GM23338 (cell line): ENCODE results near the gene AVP. TPM values are rescaled to one million over a fixed set of nuclear protein-coding genes. Genes with fewer than 3 reads are reported as not detected.

Source experiments
- ATAC-seq: fragments of 200-7000 bp; cut with Tn5 transposase; 3 replicates; pipeline ENCODE4 v1.9.1; 2020
- DNase-seq: peaks from one replicate; pipeline ENCODE4 v3.0.0-alpha.2; 2015; ENCODE audit warnings: low spot score
- H2AFZ ChIP-seq: fragments of 200-600 bp; sonication (generic); 2 replicates; pipeline ENCODE4 v1.8.0; 2016; ENCODE audit warnings: antibody characterized with exemption, mild to moderate bottlenecking, moderate library complexity
- H3F3A ChIP-seq: fragments of 200-600 bp; sonication (generic); replicated peaks from 2 replicates; pipeline ENCODE4 v1.8.0; 2017; ENCODE audit warnings: antibody characterized with exemption, mixed run types, low read depth
- H3K27ac ChIP-seq: fragments of 200-600 bp; sonication (generic); 2 replicates; pipeline ENCODE4 v1.6.1; 2016; ENCODE audit warnings: low read depth
- H3K27me3 ChIP-seq: fragments of 200-600 bp; sonication (generic); 2 replicates; pipeline ENCODE4 v1.8.0; 2016; ENCODE audit warnings: mild to moderate bottlenecking, mixed run types, moderate library complexity; ENCODE audit not compliant: insufficient read depth
- H3K36me3 ChIP-seq: fragments of 200-600 bp; sonication (generic); 2 replicates; pipeline ENCODE4 v1.8.0; 2016; ENCODE audit warnings: mild to moderate bottlenecking; ENCODE audit not compliant: insufficient read depth
- H3K4me1 ChIP-seq: fragments of 200-600 bp; sonication (generic); 2 replicates; pipeline ENCODE4 v1.8.0; 2016; ENCODE audit warnings: mild to moderate bottlenecking, moderate library complexity; ENCODE audit not compliant: insufficient read depth
- H3K4me2 ChIP-seq: fragments of 200-600 bp; sonication (generic); 2 replicates; pipeline ENCODE4 v1.7.1; 2017; ENCODE audit warnings: mixed run types
- H3K4me3 ChIP-seq: fragments of 200-600 bp; sonication (generic); 2 replicates; pipeline ENCODE4 v1.6.1; 2016; ENCODE audit warnings: mixed run types
- H3K79me2 ChIP-seq: fragments of 200-600 bp; sonication (generic); replicated peaks from 2 replicates; pipeline ENCODE4 v1.8.0; 2017; ENCODE audit warnings: mild to moderate bottlenecking; ENCODE audit not compliant: insufficient read depth
- H3K9me2 ChIP-seq: fragments of 200-600 bp; sonication (generic); 2 replicates; pipeline ENCODE4 v1.8.0; 2017; ENCODE audit not compliant: insufficient read depth
- H4K20me1 ChIP-seq: fragments of 200-600 bp; sonication (generic); replicated peaks from 2 replicates; pipeline ENCODE4 v1.8.0; 2017; ENCODE audit warnings: mild to moderate bottlenecking; ENCODE audit not compliant: insufficient read depth
- H3K27ac Mint-ChIP-seq: 2 replicates; pipeline ENCODE4 v1.8.0; 2020; ENCODE audit warnings: inconsistent platforms, mild to moderate bottlenecking, moderate library complexity, mixed read lengths
- H3K27me3 Mint-ChIP-seq: 3 replicates; pipeline ENCODE4 v1.8.0; 2022; ENCODE audit warnings: low read depth, mild to moderate bottlenecking, moderate library complexity, mixed read lengths, inconsistent platforms; ENCODE audit not compliant: insufficient read depth, poor library complexity
- H3K36me3 Mint-ChIP-seq: 3 replicates; pipeline ENCODE4 v1.8.0; 2021; ENCODE audit warnings: low read depth, mild to moderate bottlenecking, inconsistent platforms, moderate library complexity, mixed read lengths
- H3K4me1 Mint-ChIP-seq: 3 replicates; pipeline ENCODE4 v1.8.0; 2020; ENCODE audit warnings: mild to moderate bottlenecking, inconsistent platforms, mixed read lengths
- H3K4me3 Mint-ChIP-seq: 3 replicates; pipeline ENCODE4 v1.8.0; 2021; ENCODE audit warnings: moderate library complexity, mild to moderate bottlenecking, inconsistent platforms, mixed read lengths
- H3K9me3 Mint-ChIP-seq: 3 replicates; pipeline ENCODE4 v1.8.0; 2020; ENCODE audit warnings: moderate library complexity, mild to moderate bottlenecking, inconsistent platforms, mixed read lengths
- EZH2phosphoT487 ChIP-seq: fragments of 200-600 bp; sonication (generic); IDR thresholded peaks from one replicate; pipeline ENCODE4 v1.8.1; 2018; ENCODE audit warnings: antibody characterized with exemption; ENCODE audit not compliant: unreplicated experiment
- polyA plus RNA-seq: library from polyadenylated mRNA; unstranded; fragments of >200 nt; fragmentation: Nextera tagmentation; extraction: Ambion mirVana; gene quantifications from 2 replicates; pipeline ENCODE4 v1.2.1, GENCODE V29; 2016
- total RNA-seq: library from RNA; depleted of rRNA; stranded (reverse); fragments of >200 nt; shearing (Covaris generic); gene quantifications from 2 replicates; pipeline ENCODE4 v1.2.3, GENCODE V29; 2014
- TF ChIP-seq, protein P1 (sequence below), 2 experiments: fragments of 200-600 bp in 1 of 2; sonication (generic) in 1 of 2; conservative IDR thresholded peaks; 2 replicates each; pipeline versions ENCODE4 v1.5.1 to v1.6.1; 2016 to 2017; ENCODE audit warnings: antibody characterized with exemption in 2 of 2, low read depth in 2 of 2, mild to moderate bottlenecking in 2 of 2, moderate library complexity in 1 of 2
- TF ChIP-seq, protein P2 (sequence below): IDR thresholded peaks from one replicate; pipeline ENCODE4 v1.6.1; 2018; ENCODE audit warnings: antibody characterized with exemption; ENCODE audit not compliant: unreplicated experiment
- TF ChIP-seq, protein P3 (sequence below): IDR thresholded peaks from 2 replicates; pipeline ENCODE4 v1.6.1; 2016; ENCODE audit warnings: antibody characterized with exemption
- TF ChIP-seq, protein P4 (sequence below): fragments of 250-450 bp; sonication (Bioruptor Pico); IDR thresholded peaks from 2 replicates; pipeline ENCODE4 v1.5.0; 2020; ENCODE audit warnings: mild to moderate bottlenecking, moderate library complexity

AVP gene
- total and polyA plus RNA-seq, 2 experiments from 2014 or later: 0.60 TPM; not detected in 1

DNA sequence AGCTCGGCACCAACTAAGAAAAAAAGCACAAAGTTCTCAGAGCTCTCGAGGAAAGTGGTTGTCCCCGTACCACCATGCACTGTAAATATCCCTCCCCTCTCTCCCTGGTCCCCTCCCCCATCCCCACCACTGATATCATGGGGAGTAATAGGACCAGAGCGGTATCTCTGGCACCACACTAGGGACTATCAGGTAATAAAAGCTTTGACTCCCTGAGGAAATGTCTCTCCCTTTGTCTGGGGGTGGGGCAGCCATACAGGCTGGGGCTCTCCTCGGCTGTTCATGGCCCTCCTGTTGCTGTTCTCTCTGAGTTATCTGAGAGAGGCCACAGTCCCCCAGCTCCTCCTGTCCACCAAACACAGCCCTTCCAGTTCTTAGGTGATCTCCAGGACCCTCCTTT is 46.1 kb downstream of the AVP start (continued):
- TF ChIP-seq, protein P1, sequence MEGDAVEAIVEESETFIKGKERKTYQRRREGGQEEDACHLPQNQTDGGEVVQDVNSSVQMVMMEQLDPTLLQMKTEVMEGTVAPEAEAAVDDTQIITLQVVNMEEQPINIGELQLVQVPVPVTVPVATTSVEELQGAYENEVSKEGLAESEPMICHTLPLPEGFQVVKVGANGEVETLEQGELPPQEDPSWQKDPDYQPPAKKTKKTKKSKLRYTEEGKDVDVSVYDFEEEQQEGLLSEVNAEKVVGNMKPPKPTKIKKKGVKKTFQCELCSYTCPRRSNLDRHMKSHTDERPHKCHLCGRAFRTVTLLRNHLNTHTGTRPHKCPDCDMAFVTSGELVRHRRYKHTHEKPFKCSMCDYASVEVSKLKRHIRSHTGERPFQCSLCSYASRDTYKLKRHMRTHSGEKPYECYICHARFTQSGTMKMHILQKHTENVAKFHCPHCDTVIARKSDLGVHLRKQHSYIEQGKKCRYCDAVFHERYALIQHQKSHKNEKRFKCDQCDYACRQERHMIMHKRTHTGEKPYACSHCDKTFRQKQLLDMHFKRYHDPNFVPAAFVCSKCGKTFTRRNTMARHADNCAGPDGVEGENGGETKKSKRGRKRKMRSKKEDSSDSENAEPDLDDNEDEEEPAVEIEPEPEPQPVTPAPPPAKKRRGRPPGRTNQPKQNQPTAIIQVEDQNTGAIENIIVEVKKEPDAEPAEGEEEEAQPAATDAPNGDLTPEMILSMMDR (conservative IDR thresholded peaks at IDR 0.05; ENCODE audit: low read depth in 2 of 2): no peak

GRCh38 chr20:3037654-3038053 is 46.9 kb downstream of the AVP start:
- Mint-ChIP-seq H3K27ac (no peak overlapping the region), H3K4me1 (peaks cover 13% of the 10 kb centered on the region), H3K27me3 (peaks cover 4% of the 10 kb centered on the region), H3K36me3 (peaks cover 51% of the 10 kb centered on the region), H3K9me3 (no peaks in the 10 kb centered on the region; the same call in 2 of the 3 replicates), H3K4me3 (no peak overlapping the region)
- Histone ChIP-seq H3K9me2 (no peaks in the 10 kb centered on the region), H3K4me2 (no peak overlapping the region), H3K36me3 (peaks cover 3% of the 10 kb centered on the region; the same call in 1 of the 2 replicates), H2AFZ (no peak overlapping the region), H4K20me1 (0 out of 2 replicates have a peak, but pooled peaks cover 4% of the 10 kb centered on the region), H3K4me3 (no peak overlapping the region), H3K27ac (no peak overlapping the region), H3F3A (no peaks in the 10 kb centered on the region), H3K79me2 (no peaks in the 10 kb centered on the region), H3K4me1 (peaks cover 13% of the 10 kb centered on the region), H3K27me3 (no peaks in the 10 kb centered on the region)
- TF ChIP-seq EZH2phosphoT487: no peak
- TF ChIP-seq, protein P2, sequence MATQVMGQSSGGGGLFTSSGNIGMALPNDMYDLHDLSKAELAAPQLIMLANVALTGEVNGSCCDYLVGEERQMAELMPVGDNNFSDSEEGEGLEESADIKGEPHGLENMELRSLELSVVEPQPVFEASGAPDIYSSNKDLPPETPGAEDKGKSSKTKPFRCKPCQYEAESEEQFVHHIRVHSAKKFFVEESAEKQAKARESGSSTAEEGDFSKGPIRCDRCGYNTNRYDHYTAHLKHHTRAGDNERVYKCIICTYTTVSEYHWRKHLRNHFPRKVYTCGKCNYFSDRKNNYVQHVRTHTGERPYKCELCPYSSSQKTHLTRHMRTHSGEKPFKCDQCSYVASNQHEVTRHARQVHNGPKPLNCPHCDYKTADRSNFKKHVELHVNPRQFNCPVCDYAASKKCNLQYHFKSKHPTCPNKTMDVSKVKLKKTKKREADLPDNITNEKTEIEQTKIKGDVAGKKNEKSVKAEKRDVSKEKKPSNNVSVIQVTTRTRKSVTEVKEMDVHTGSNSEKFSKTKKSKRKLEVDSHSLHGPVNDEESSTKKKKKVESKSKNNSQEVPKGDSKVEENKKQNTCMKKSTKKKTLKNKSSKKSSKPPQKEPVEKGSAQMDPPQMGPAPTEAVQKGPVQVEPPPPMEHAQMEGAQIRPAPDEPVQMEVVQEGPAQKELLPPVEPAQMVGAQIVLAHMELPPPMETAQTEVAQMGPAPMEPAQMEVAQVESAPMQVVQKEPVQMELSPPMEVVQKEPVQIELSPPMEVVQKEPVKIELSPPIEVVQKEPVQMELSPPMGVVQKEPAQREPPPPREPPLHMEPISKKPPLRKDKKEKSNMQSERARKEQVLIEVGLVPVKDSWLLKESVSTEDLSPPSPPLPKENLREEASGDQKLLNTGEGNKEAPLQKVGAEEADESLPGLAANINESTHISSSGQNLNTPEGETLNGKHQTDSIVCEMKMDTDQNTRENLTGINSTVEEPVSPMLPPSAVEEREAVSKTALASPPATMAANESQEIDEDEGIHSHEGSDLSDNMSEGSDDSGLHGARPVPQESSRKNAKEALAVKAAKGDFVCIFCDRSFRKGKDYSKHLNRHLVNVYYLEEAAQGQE: no peak
- no peak for DNase-seq
- ATAC-seq: no peak

- TF ChIP-seq, protein P3, sequence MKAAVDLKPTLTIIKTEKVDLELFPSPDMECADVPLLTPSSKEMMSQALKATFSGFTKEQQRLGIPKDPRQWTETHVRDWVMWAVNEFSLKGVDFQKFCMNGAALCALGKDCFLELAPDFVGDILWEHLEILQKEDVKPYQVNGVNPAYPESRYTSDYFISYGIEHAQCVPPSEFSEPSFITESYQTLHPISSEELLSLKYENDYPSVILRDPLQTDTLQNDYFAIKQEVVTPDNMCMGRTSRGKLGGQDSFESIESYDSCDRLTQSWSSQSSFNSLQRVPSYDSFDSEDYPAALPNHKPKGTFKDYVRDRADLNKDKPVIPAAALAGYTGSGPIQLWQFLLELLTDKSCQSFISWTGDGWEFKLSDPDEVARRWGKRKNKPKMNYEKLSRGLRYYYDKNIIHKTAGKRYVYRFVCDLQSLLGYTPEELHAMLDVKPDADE: no peak
- TF ChIP-seq, protein P4, sequence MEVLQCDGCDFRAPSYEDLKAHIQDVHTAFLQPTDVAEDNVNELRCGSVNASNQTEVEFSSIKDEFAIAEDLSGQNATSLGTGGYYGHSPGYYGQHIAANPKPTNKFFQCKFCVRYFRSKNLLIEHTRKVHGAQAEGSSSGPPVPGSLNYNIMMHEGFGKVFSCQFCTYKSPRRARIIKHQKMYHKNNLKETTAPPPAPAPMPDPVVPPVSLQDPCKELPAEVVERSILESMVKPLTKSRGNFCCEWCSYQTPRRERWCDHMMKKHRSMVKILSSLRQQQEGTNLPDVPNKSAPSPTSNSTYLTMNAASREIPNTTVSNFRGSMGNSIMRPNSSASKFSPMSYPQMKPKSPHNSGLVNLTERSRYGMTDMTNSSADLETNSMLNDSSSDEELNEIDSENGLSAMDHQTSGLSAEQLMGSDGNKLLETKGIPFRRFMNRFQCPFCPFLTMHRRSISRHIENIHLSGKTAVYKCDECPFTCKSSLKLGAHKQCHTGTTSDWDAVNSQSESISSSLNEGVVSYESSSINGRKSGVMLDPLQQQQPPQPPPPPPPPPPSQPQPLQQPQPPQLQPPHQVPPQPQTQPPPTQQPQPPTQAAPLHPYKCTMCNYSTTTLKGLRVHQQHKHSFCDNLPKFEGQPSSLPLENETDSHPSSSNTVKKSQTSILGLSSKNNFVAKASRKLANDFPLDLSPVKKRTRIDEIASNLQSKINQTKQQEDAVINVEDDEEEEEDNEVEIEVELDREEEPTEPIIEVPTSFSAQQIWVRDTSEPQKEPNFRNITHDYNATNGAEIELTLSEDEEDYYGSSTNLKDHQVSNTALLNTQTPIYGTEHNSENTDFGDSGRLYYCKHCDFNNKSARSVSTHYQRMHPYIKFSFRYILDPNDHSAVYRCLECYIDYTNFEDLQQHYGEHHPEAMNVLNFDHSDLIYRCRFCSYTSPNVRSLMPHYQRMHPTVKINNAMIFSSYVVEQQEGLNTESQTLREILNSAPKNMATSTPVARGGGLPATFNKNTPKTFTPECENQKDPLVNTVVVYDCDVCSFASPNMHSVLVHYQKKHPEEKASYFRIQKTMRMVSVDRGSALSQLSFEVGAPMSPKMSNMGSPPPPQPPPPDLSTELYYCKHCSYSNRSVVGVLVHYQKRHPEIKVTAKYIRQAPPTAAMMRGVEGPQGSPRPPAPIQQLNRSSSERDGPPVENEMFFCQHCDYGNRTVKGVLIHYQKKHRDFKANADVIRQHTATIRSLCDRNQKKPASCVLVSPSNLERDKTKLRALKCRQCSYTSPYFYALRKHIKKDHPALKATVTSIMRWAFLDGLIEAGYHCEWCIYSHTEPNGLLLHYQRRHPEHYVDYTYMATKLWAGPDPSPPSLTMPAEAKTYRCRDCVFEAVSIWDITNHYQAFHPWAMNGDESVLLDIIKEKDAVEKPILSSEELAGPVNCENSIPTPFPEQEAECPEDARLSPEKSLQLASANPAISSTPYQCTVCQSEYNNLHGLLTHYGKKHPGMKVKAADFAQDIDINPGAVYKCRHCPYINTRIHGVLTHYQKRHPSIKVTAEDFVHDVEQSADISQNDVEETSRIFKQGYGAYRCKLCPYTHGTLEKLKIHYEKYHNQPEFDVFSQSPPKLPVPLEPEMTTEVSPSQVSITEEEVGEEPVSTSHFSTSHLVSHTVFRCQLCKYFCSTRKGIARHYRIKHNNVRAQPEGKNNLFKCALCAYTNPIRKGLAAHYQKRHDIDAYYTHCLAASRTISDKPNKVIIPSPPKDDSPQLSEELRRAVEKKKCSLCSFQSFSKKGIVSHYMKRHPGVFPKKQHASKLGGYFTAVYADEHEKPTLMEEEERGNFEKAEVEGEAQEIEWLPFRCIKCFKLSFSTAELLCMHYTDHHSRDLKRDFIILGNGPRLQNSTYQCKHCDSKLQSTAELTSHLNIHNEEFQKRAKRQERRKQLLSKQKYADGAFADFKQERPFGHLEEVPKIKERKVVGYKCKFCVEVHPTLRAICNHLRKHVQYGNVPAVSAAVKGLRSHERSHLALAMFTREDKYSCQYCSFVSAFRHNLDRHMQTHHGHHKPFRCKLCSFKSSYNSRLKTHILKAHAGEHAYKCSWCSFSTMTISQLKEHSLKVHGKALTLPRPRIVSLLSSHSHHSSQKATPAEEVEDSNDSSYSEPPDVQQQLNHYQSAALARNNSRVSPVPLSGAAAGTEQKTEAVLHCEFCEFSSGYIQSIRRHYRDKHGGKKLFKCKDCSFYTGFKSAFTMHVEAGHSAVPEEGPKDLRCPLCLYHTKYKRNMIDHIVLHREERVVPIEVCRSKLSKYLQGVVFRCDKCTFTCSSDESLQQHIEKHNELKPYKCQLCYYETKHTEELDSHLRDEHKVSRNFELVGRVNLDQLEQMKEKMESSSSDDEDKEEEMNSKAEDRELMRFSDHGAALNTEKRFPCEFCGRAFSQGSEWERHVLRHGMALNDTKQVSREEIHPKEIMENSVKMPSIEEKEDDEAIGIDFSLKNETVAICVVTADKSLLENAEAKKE (CRISPR knock-in tag): no peak
These were observed 51.9 kb downstream of the AVP start for GRCh38 chr20:3032624-3033023.

More at GRCh38 chr20:3032624-3033023, 51.9 kb downstream of the AVP start:
- H3K4me2 ChIP-seq: no peak overlapping the region
- H3K4me1 Mint-ChIP-seq: no peaks in the 10 kb centered on the region
- peaks cover 8% of the 10 kb centered on the region; the same call in 1 of the 2 replicates for H3K36me3 ChIP-seq
- DNase-seq (no peak), ATAC-seq (no peak)
- no peaks in the 10 kb centered on the region for H3K79me2 ChIP-seq
- H3K27ac ChIP-seq: no peak overlapping the region
- H3K4me3 Mint-ChIP-seq: no peak overlapping the region
- H4K20me1 ChIP-seq: peaks cover 4% of the 10 kb centered on the region; the same call in 1 of the 2 replicates
- H3K4me1 ChIP-seq: no peaks in the 10 kb centered on the region
- H3K36me3 Mint-ChIP-seq: peaks cover 34% of the 10 kb centered on the region
- H3F3A ChIP-seq: no peaks in the 10 kb centered on the region
- no peak overlapping the region for H2AFZ ChIP-seq
- no peaks in the 10 kb centered on the region for H3K9me2 ChIP-seq
- peaks cover 2% of the 10 kb centered on the region for H3K27me3 Mint-ChIP-seq
- H3K4me3 ChIP-seq: no peak overlapping the region
- H3K9me3 Mint-ChIP-seq: no peaks in the 10 kb centered on the region
- no peak overlapping the region for H3K27ac Mint-ChIP-seq
- H3K27me3 ChIP-seq: no peaks in the 10 kb centered on the region
